SK-N-SH (cell line): Measurements from ENCODE around the gene PLXDC1.

Experiments
- CTCF ChIP-seq: fragments of 200-600 bp; sonication (generic); IDR thresholded peaks from 2 replicates; pipeline ENCODE4 v1.6.1; 2017; ENCODE audit warnings: antibody characterized with exemption, mild to moderate bottlenecking, moderate library complexity
- FOXJ3 ChIP-seq: sonication (generic); formaldehyde crosslinking; IDR thresholded peaks from 2 replicates; pipeline ENCODE4 v1.5.1; 2020; ENCODE audit warnings: mild to moderate bottlenecking, missing genetic modification reagents
- GATA2 ChIP-seq: sonication (generic); formaldehyde crosslinking; IDR thresholded peaks from 2 replicates; pipeline ENCODE4 v1.5.0; 2020; ENCODE audit warnings: mild to moderate bottlenecking, missing genetic modification reagents
- JUND ChIP-seq: IDR thresholded peaks from 2 replicates; pipeline ENCODE4 v1.4.0; 2012
- POLR2AphosphoS5 ChIP-seq: IDR thresholded peaks from 2 replicates; pipeline ENCODE4 v1.6.1; 2012; ENCODE audit warnings: low read depth, low read length
- TF ChIP-seq, protein P1 (sequence below): IDR thresholded peaks from 2 replicates; pipeline ENCODE4 v1.6.1; 2012; ENCODE audit warnings: mild to moderate bottlenecking, low read depth, low read length, moderate library complexity
- TF ChIP-seq, protein P2 (sequence below): fragments of 150-350 bp; IDR thresholded peaks from 2 replicates; pipeline ENCODE4 v1.6.1; 2016; ENCODE audit warnings: mild to moderate bottlenecking, low read depth, low read length

GRCh38 chr17:39130205-39130604 lies 21.2 kb downstream of the PLXDC1 start:
- TF ChIP-seq FOXJ3 (CRISPR knock-in tag): no peak
- TF ChIP-seq CTCF: no peak
- no peak for TF ChIP-seq POLR2AphosphoS5
- TF ChIP-seq, protein P1, sequence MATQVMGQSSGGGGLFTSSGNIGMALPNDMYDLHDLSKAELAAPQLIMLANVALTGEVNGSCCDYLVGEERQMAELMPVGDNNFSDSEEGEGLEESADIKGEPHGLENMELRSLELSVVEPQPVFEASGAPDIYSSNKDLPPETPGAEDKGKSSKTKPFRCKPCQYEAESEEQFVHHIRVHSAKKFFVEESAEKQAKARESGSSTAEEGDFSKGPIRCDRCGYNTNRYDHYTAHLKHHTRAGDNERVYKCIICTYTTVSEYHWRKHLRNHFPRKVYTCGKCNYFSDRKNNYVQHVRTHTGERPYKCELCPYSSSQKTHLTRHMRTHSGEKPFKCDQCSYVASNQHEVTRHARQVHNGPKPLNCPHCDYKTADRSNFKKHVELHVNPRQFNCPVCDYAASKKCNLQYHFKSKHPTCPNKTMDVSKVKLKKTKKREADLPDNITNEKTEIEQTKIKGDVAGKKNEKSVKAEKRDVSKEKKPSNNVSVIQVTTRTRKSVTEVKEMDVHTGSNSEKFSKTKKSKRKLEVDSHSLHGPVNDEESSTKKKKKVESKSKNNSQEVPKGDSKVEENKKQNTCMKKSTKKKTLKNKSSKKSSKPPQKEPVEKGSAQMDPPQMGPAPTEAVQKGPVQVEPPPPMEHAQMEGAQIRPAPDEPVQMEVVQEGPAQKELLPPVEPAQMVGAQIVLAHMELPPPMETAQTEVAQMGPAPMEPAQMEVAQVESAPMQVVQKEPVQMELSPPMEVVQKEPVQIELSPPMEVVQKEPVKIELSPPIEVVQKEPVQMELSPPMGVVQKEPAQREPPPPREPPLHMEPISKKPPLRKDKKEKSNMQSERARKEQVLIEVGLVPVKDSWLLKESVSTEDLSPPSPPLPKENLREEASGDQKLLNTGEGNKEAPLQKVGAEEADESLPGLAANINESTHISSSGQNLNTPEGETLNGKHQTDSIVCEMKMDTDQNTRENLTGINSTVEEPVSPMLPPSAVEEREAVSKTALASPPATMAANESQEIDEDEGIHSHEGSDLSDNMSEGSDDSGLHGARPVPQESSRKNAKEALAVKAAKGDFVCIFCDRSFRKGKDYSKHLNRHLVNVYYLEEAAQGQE: no peak
- no peak for TF ChIP-seq GATA2 (CRISPR knock-in tag)
- TF ChIP-seq, protein P2, sequence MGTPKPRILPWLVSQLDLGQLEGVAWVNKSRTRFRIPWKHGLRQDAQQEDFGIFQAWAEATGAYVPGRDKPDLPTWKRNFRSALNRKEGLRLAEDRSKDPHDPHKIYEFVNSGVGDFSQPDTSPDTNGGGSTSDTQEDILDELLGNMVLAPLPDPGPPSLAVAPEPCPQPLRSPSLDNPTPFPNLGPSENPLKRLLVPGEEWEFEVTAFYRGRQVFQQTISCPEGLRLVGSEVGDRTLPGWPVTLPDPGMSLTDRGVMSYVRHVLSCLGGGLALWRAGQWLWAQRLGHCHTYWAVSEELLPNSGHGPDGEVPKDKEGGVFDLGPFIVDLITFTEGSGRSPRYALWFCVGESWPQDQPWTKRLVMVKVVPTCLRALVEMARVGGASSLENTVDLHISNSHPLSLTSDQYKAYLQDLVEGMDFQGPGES: no peak
- TF ChIP-seq JUND: no peak
